HG03439 (cell line): ENCODE results near the gene AKNA.

Source experiments
- ATAC-seq: cut with Tn5 transposase; IDR thresholded peaks from one replicate; pipeline ENCODE4 v1.9.1; 2021; ENCODE audit warnings: mild to moderate bottlenecking, moderate library complexity; ENCODE audit not compliant: unreplicated experiment

AKNA gene

GRCh38 chr9:114308361-114308950 lies 79.3 kb downstream of the AKNA start:
- ATAC-seq: no peak

- ATAC-seq: no peak
Measured at GRCh38 chr9:114307899-114308267, 79.9 kb downstream of the AKNA start.

- no peak for ATAC-seq
Measured at GRCh38 chr9:114304416-114305188, 83.2 kb downstream of the AKNA start.

GRCh38 chr9:114303977-114304376 lies 83.8 kb downstream of the AKNA start:
- no peak for ATAC-seq

GRCh38 chr9:114303571-114303970 lies 84.2 kb downstream of the AKNA start:
- ATAC-seq: no peak

GRCh38 chr9:114302727-114303126 lies 85.1 kb downstream of the AKNA start:
- ATAC-seq: no peak

GRCh38 chr9:114301798-114302565 lies 85.8 kb downstream of the AKNA start:
- ATAC-seq: no peak

GRCh38 chr9:114300846-114301797 lies 86.7 kb downstream of the AKNA start:
- ATAC-seq: no peak

GRCh38 chr9:114300153-114300845 lies 87.5 kb downstream of the AKNA start:
- ATAC-seq: no peak

- ATAC-seq: no peak
Measured at GRCh38 chr9:114299286-114300152, 88.3 kb downstream of the AKNA start.

GRCh38 chr9:114296338-114296737 lies 91.4 kb downstream of the AKNA start:
- ATAC-seq: no peak

- no peak for ATAC-seq
Measured at GRCh38 chr9:114294664-114295063, 93.1 kb downstream of the AKNA start.

- no peak for ATAC-seq
Measured at GRCh38 chr9:114291886-114292590, 95.7 kb downstream of the AKNA start.

GRCh38 chr9:114291064-114291474 lies 96.7 kb downstream of the AKNA start:
- ATAC-seq: no peak

- no peak for ATAC-seq
Measured at GRCh38 chr9:114290561-114290986, 97.2 kb downstream of the AKNA start.

- no peak for ATAC-seq
Measured at GRCh38 chr9:114289571-114290481, 98.0 kb downstream of the AKNA start.

GRCh38 chr9:114289106-114289505 lies 98.7 kb downstream of the AKNA start:
- no peak for ATAC-seq
